ENCODE measurements around the gene ENPP7. TPM values are rescaled to one million over a fixed set of nuclear protein-coding genes. Genes with fewer than 3 reads are reported as not detected.
A peak's percentile ranks its signal among the peaks of the same experiment; 100 is the strongest.

ENPP7 gene
- total RNA-seq, 2 donors from 2014 or later = not detected

- TF ChIP-seq CTCF (IDR thresholded peaks at IDR 0.05) (no peak), POLR2A (IDR thresholded peaks at IDR 0.05) (no peak)
These were observed 16.3 kb upstream of the ENPP7 start for GRCh38 chr17:79714176-79715097.

GRCh38 chr17:79715098-79715942 lies 15.4 kb upstream of the ENPP7 start:
- intact Hi-C loops (cut with DNase I) = no loop called here
- DNase-seq = peak in 1 of 4 donors; percentile 32
- H3K27ac ChIP-seq = no peak overlapping the region
- no peaks in the 10 kb centered on the region for H3K9me3 ChIP-seq
- TF ChIP-seq CTCF (IDR thresholded peaks at IDR 0.05) (no peak), POLR2A (IDR thresholded peaks at IDR 0.05) (no peak)
- WGBS, 2 donors = 30 to 35% methylated on average over 9 to 16 of the region's 16 CpGs
- no peaks in the 10 kb centered on the region for H3K36me3 ChIP-seq (replicated peaks in 1 of 2; ENCODE audit: insufficient read depth in 1 of 2, low read depth in 2 of 2)
- peaks cover 10% of the 10 kb centered on the region for H3K4me1 ChIP-seq
- ATAC-seq = peak; percentile 26
- no peaks in the 10 kb centered on the region for H3K27me3 ChIP-seq
- H3K4me3 ChIP-seq = no peak overlapping the region

More at GRCh38 chr17:79714176-79715097, 16.3 kb upstream of the ENPP7 start:
- Histone ChIP-seq H3K9me3 (no peaks in the 10 kb centered on the region), H3K36me3 (replicated peaks in 1 of 2; ENCODE audit: insufficient read depth in 1 of 2, low read depth in 2 of 2) (no peaks in the 10 kb centered on the region), H3K27me3 (no peaks in the 10 kb centered on the region), H3K27ac (no peak overlapping the region), H3K4me1 (peaks cover 2% of the 10 kb centered on the region), H3K4me3 (no peak overlapping the region)
- 61 to 73% methylated on average over 24 to 30 of the region's 30 CpGs for WGBS, 2 donors
- intact Hi-C loops (cut with DNase I) = no loop called here
- DNase-seq = no peak
- no peak for ATAC-seq

- Histone ChIP-seq H3K27ac (no peak overlapping the region), H3K4me1 (peaks cover 19% of the 10 kb centered on the region), H3K36me3 (replicated peaks in 1 of 2; ENCODE audit: insufficient read depth in 1 of 2, low read depth in 2 of 2) (no peaks in the 10 kb centered on the region), H3K27me3 (no peaks in the 10 kb centered on the region), H3K4me3 (no peak overlapping the region), H3K9me3 (no peaks in the 10 kb centered on the region)
- 36 to 62% methylated on average over 5 to 24 of the region's 25 CpGs for WGBS, 2 donors
- TF ChIP-seq POLR2A (IDR thresholded peaks at IDR 0.05) (no peak), CTCF (IDR thresholded peaks at IDR 0.05) (no peak)
- ATAC-seq = no peak
- DNase-seq = no peak
- intact Hi-C loops (cut with DNase I) = no loop called here
These were observed 14.6 kb upstream of the ENPP7 start for GRCh38 chr17:79715943-79716797.

GRCh38 chr17:79720705-79721292 lies 9.9 kb upstream of the ENPP7 start:
- Histone ChIP-seq H3K4me3 (no peak overlapping the region), H3K27me3 (no peaks in the 10 kb centered on the region), H3K27ac (peak overlapping the region in 3 of 4 donors; percentile 66 to 75 (median 71)), H3K36me3 (replicated peaks in 1 of 2; ENCODE audit: insufficient read depth in 1 of 2, low read depth in 2 of 2) (no peaks in the 10 kb centered on the region), H3K9me3 (no peaks in the 10 kb centered on the region), H3K4me1 (peaks cover 33% of the 10 kb centered on the region)
- peak in 1 of 4 donors; percentile 24 for DNase-seq
- peak; percentile 11 for ATAC-seq
- intact Hi-C loops (cut with DNase I) = no loop called here
- 26 to 49% methylated on average over 12 to 15 of the region's 15 CpGs for WGBS, 2 donors
- TF ChIP-seq CTCF (IDR thresholded peaks at IDR 0.05) (no peak), POLR2A (IDR thresholded peaks at IDR 0.05) (no peak)
